Measurements from ENCODE around the gene NEK7.

- TF ChIP-seq CTCF (IDR thresholded peaks at IDR 0.05 in 8 of 11, conservative IDR thresholded peaks at IDR 0.05 in 3 of 11) (no peak), POLR2A (IDR thresholded peaks at IDR 0.05) (no peak), POLR2AphosphoS5 (IDR thresholded peaks at IDR 0.05) (no peak)
These were observed 17.0 kb downstream of the NEK7 start for GRCh38 chr1:198173832-198174231.

Data from spleen (tissue), 7 donors.